RCC 7860 (cell line): ENCODE results near the gene PRDM16.

Experiments
- DNase-seq: peaks from one replicate; pipeline ENCODE4 v3.0.0-alpha.2; 2015; ENCODE audit warnings: low spot score
- FAIRE-seq: peaks from 2 replicates; lab custom pipeline; 2012; peaks lifted over from hg19 to GRCh38; lab: Jason Lieb, UNC

The PRDM16 gene

GRCh38 chr1:3137111-3138100, 68.4 kb downstream of the PRDM16 start:
- DNase-seq (no peak), FAIRE-seq (no peak)

- FAIRE-seq: no peak
Measured at GRCh38 chr1:3138623-3139151, 69.7 kb downstream of the PRDM16 start.

GRCh38 chr1:3139451-3139852, 70.4 kb downstream of the PRDM16 start:
- FAIRE-seq (no peak), DNase-seq (no peak)

More at GRCh38 chr1:3138623-3139151, 69.7 kb downstream of the PRDM16 start:
- DNase-seq: no peak

GRCh38 chr1:3139871-3140361, 70.9 kb downstream of the PRDM16 start:
- DNase-seq (no peak), FAIRE-seq (no peak)

- DNase-seq (no peak), FAIRE-seq (no peak)
Measured at GRCh38 chr1:3140437-3140836, 71.4 kb downstream of the PRDM16 start.

- no peak for FAIRE-seq
- no peak for DNase-seq
Measured at GRCh38 chr1:3141129-3141528, 72.1 kb downstream of the PRDM16 start.

- FAIRE-seq: no peak
- DNase-seq: no peak
Measured at GRCh38 chr1:3141836-3142235, 72.8 kb downstream of the PRDM16 start.

GRCh38 chr1:3142236-3142635, 73.2 kb downstream of the PRDM16 start:
- FAIRE-seq (no peak), DNase-seq (no peak)

GRCh38 chr1:3142751-3143150, 73.7 kb downstream of the PRDM16 start:
- FAIRE-seq (no peak), DNase-seq (no peak)

- DNase-seq (no peak), FAIRE-seq (no peak)
Measured at GRCh38 chr1:3145532-3146325, 76.7 kb downstream of the PRDM16 start.

GRCh38 chr1:3146458-3146857, 77.5 kb downstream of the PRDM16 start:
- DNase-seq (no peak), FAIRE-seq (no peak)

GRCh38 chr1:3146907-3147306, 77.9 kb downstream of the PRDM16 start:
- FAIRE-seq (no peak), DNase-seq (no peak)

- no peak for FAIRE-seq
Measured at GRCh38 chr1:3148171-3148570, 79.2 kb downstream of the PRDM16 start.

GRCh38 chr1:3149277-3149676, 80.3 kb downstream of the PRDM16 start:
- no peak for FAIRE-seq

More at GRCh38 chr1:3148171-3148570, 79.2 kb downstream of the PRDM16 start:
- no peak for DNase-seq

GRCh38 chr1:3151456-3151855, 82.5 kb downstream of the PRDM16 start:
- FAIRE-seq: no peak

More at GRCh38 chr1:3149277-3149676, 80.3 kb downstream of the PRDM16 start:
- DNase-seq: no peak

GRCh38 chr1:3152143-3152542, 83.1 kb downstream of the PRDM16 start:
- FAIRE-seq: no peak

More at GRCh38 chr1:3151456-3151855, 82.5 kb downstream of the PRDM16 start:
- DNase-seq: no peak

GRCh38 chr1:3153197-3153596, 84.2 kb downstream of the PRDM16 start:
- no peak for FAIRE-seq

More at GRCh38 chr1:3152143-3152542, 83.1 kb downstream of the PRDM16 start:
- no peak for DNase-seq

GRCh38 chr1:3153902-3154795, 85.1 kb downstream of the PRDM16 start:
- no peak for DNase-seq
- FAIRE-seq: no peak

More at GRCh38 chr1:3153197-3153596, 84.2 kb downstream of the PRDM16 start:
- no peak for DNase-seq

GRCh38 chr1:3155056-3155925, 86.3 kb downstream of the PRDM16 start:
- DNase-seq (no peak), FAIRE-seq (no peak)
